WTC11 (cell line): ENCODE results near the gene TMEM258. TPM values are rescaled to one million over a fixed set of nuclear protein-coding genes. Genes with fewer than 3 reads are reported as not detected.

ENCODE experiments used
- ATAC-seq: fragments of 200-7000 bp; cut with Tn5 transposase; 2 replicates; pipeline ENCODE4 v1.10.0; 2021; ENCODE audit warnings: mild to moderate bottlenecking, moderate library complexity
- CTCF ChIA-PET: fragments of 300-600 bp; sonication (Branson Sonifier 250); formaldehyde crosslinking; loops from one replicate; lab custom pipeline; 2021; ENCODE audit warnings: antibody characterized with exemption; lab: Charles Lee
- POLR2A ChIA-PET: fragments of 350-600 bp; sonication (Branson Sonifier 250); formaldehyde crosslinking; loops from one replicate; lab custom pipeline; 2021; ENCODE audit warnings: antibody characterized with exemption; lab: Charles Lee
- DNase-seq: peaks from one replicate; pipeline ENCODE4 v3.0.0; 2021; ENCODE audit warnings: low spot score
- H3K27ac Mint-ChIP-seq: 2 replicates; pipeline ENCODE4 v1.8.0; 2021; ENCODE audit warnings: mixed read lengths
- H3K27me3 Mint-ChIP-seq: 2 replicates; pipeline ENCODE4 v1.8.0; 2021; ENCODE audit warnings: low read depth, mild to moderate bottlenecking, moderate library complexity, mixed read lengths
- H3K36me3 Mint-ChIP-seq: 2 replicates; pipeline ENCODE4 v1.8.0; 2021; ENCODE audit warnings: mixed read lengths
- H3K4me1 Mint-ChIP-seq: 2 replicates; pipeline ENCODE4 v1.8.0; 2022; ENCODE audit warnings: mixed read lengths
- H3K4me3 Mint-ChIP-seq: 2 replicates; pipeline ENCODE4 v1.8.0; 2021; ENCODE audit warnings: mild to moderate bottlenecking, moderate library complexity, mixed read lengths
- H3K9me3 Mint-ChIP-seq: 2 replicates; pipeline ENCODE4 v1.8.0; 2021; ENCODE audit warnings: mixed read lengths
- ATF6 ChIP-seq: sonication (generic); formaldehyde crosslinking; IDR thresholded peaks from 2 replicates; pipeline ENCODE4 v1.8.1; 2023; ENCODE audit warnings: mild to moderate bottlenecking, missing genetic modification reagents
- CBFB ChIP-seq: sonication (generic); formaldehyde crosslinking; IDR thresholded peaks from 2 replicates; pipeline ENCODE4 v1.8.1; 2022; ENCODE audit warnings: mild to moderate bottlenecking, low read depth, missing genetic modification reagents
- IRF2 ChIP-seq: sonication (generic); formaldehyde crosslinking; IDR thresholded peaks from 2 replicates; pipeline ENCODE4 v1.8.0; 2022; ENCODE audit warnings: low read depth, missing genetic modification reagents, borderline replicate concordance
- NR3C1 ChIP-seq: sonication (generic); formaldehyde crosslinking; conservative IDR thresholded peaks from 2 replicates; pipeline ENCODE4 v1.8.1; 2023; ENCODE audit warnings: low read depth, mild to moderate bottlenecking, missing genetic modification reagents
- OVOL2 ChIP-seq: fragments of 250-450 bp; sonication (Bioruptor Pico); IDR thresholded peaks from 2 replicates; pipeline ENCODE4 v1.9.0; 2021; ENCODE audit warnings: mild to moderate bottlenecking, borderline replicate concordance
- RELA ChIP-seq: sonication (generic); formaldehyde crosslinking; IDR thresholded peaks from 2 replicates; pipeline ENCODE4 v1.8.1; 2022; ENCODE audit warnings: missing genetic modification reagents, mild to moderate bottlenecking, borderline replicate concordance
- TCF7 ChIP-seq: sonication (generic); formaldehyde crosslinking; IDR thresholded peaks from 2 replicates; pipeline ENCODE4 v1.8.0; 2022; ENCODE audit warnings: mild to moderate bottlenecking, low read depth, missing genetic modification reagents, moderate library complexity
- TEAD1 ChIP-seq: sonication (generic); formaldehyde crosslinking; IDR thresholded peaks from 2 replicates; pipeline ENCODE4 v1.8.0; 2022; ENCODE audit warnings: mild to moderate bottlenecking, missing genetic modification reagents
- ZNF263 ChIP-seq: sonication (generic); formaldehyde crosslinking; IDR thresholded peaks from 2 replicates; pipeline ENCODE4 v1.8.1; 2022; ENCODE audit warnings: low read depth, mild to moderate bottlenecking, moderate library complexity, missing genetic modification reagents
- total RNA-seq: library from RNA; stranded (reverse); gene quantifications from 3 replicates; pipeline ENCODE4 v1.2.3, GENCODE V29; 2021
- TF ChIP-seq, protein P1 (sequence below): sonication (generic); formaldehyde crosslinking; IDR thresholded peaks from 2 replicates; pipeline ENCODE4 v1.8.0; 2022; ENCODE audit warnings: mild to moderate bottlenecking, missing genetic modification reagents
- TF ChIP-seq, protein P2 (sequence below): sonication (generic); formaldehyde crosslinking; IDR thresholded peaks from 2 replicates; pipeline ENCODE4 v1.8.0; 2022; ENCODE audit warnings: mild to moderate bottlenecking, missing genetic modification reagents
- TF ChIP-seq, protein P3 (sequence below): sonication (generic); formaldehyde crosslinking; IDR thresholded peaks from 2 replicates; pipeline ENCODE4 v1.8.1; 2023; ENCODE audit warnings: mild to moderate bottlenecking, missing genetic modification reagents, moderate library complexity
- TF ChIP-seq, protein P4 (sequence below): sonication (generic); formaldehyde crosslinking; IDR thresholded peaks from 2 replicates; pipeline ENCODE4 v1.8.1; 2022; ENCODE audit warnings: low read depth, missing genetic modification reagents, borderline replicate concordance

The TMEM258 gene
- total RNA-seq, 1 experiment from 2014 or later, result 175 TPM

GRCh38 chr11:61779666-61780525, 12.5 kb downstream of the TMEM258 start (continued):
- no peak for TF ChIP-seq ZNF263

- no peak for ATAC-seq
These were observed 13.3 kb downstream of the TMEM258 start for GRCh38 chr11:61778920-61779650.

More at GRCh38 chr11:61778920-61779650, 13.3 kb downstream of the TMEM258 start:
- Mint-ChIP-seq H3K27ac (no peak overlapping the region), H3K4me1 (peaks cover 10% of the 10 kb centered on the region)
- TF ChIP-seq OVOL2 (CRISPR knock-in tag) (no peak), IRF2 (CRISPR knock-in tag) (no peak), CBFB (no peak), NR3C1 (CRISPR knock-in tag) (no peak), RELA (CRISPR knock-in tag) (no peak), TCF7 (CRISPR knock-in tag) (no peak), TEAD1 (CRISPR knock-in tag) (no peak), ATF6 (CRISPR knock-in tag) (no peak)
- TF ChIP-seq, protein P1, sequence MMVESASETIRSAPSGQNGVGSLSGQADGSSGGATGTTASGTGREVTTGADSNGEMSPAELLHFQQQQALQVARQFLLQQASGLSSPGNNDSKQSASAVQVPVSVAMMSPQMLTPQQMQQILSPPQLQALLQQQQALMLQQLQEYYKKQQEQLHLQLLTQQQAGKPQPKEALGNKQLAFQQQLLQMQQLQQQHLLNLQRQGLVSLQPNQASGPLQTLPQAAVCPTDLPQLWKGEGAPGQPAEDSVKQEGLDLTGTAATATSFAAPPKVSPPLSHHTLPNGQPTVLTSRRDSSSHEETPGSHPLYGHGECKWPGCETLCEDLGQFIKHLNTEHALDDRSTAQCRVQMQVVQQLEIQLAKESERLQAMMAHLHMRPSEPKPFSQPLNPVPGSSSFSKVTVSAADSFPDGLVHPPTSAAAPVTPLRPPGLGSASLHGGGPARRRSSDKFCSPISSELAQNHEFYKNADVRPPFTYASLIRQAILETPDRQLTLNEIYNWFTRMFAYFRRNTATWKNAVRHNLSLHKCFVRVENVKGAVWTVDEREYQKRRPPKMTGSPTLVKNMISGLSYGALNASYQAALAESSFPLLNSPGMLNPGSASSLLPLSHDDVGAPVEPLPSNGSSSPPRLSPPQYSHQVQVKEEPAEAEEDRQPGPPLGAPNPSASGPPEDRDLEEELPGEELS, result no peak
- TF ChIP-seq, protein P2, sequence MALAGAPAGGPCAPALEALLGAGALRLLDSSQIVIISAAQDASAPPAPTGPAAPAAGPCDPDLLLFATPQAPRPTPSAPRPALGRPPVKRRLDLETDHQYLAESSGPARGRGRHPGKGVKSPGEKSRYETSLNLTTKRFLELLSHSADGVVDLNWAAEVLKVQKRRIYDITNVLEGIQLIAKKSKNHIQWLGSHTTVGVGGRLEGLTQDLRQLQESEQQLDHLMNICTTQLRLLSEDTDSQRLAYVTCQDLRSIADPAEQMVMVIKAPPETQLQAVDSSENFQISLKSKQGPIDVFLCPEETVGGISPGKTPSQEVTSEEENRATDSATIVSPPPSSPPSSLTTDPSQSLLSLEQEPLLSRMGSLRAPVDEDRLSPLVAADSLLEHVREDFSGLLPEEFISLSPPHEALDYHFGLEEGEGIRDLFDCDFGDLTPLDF (CRISPR knock-in tag), result no peak
- TF ChIP-seq, protein P3, sequence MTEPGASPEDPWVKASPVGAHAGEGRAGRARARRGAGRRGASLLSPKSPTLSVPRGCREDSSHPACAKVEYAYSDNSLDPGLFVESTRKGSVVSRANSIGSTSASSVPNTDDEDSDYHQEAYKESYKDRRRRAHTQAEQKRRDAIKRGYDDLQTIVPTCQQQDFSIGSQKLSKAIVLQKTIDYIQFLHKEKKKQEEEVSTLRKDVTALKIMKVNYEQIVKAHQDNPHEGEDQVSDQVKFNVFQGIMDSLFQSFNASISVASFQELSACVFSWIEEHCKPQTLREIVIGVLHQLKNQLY (CRISPR knock-in tag), result no peak
- TF ChIP-seq, protein P4, sequence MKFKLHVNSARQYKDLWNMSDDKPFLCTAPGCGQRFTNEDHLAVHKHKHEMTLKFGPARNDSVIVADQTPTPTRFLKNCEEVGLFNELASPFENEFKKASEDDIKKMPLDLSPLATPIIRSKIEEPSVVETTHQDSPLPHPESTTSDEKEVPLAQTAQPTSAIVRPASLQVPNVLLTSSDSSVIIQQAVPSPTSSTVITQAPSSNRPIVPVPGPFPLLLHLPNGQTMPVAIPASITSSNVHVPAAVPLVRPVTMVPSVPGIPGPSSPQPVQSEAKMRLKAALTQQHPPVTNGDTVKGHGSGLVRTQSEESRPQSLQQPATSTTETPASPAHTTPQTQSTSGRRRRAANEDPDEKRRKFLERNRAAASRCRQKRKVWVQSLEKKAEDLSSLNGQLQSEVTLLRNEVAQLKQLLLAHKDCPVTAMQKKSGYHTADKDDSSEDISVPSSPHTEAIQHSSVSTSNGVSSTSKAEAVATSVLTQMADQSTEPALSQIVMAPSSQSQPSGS (CRISPR knock-in tag), result no peak
- TF ChIP-seq, all 79 proteins: peak for 0
- Mint-ChIP-seq H3K36me3 (no peaks in the 10 kb centered on the region; the same call in 1 of the 2 replicates), H3K4me3 (no peak overlapping the region), H3K27me3 (peaks cover 7% of the 10 kb centered on the region; the same call in 1 of the 2 replicates), H3K9me3 (no peaks in the 10 kb centered on the region)
- POLR2A ChIA-PET, result no interaction called here
- CTCF ChIA-PET, result interaction anchor here (0.6 to 10.0 kb wide), 5 partner anchors 8 to 30 kb away, joined by 3 to 106 read pairs (median 6); no protein-coding TSS in a partner anchor
- DNase-seq, result no peak
